ENCODE results near the gene GDF7. TPM values are rescaled to one million over a fixed set of nuclear protein-coding genes. Genes with fewer than 3 reads are reported as not detected.

GDF7 gene
- total RNA-seq, 1 donor from 2014 or later = under 0.01 TPM

GRCh38 chr2:20626392-20626697 is 40.6 kb upstream of the GDF7 start:
- DNase-seq (ENCODE audit: low read depth) = no peak
- Histone ChIP-seq H3K36me3 (ENCODE audit: control insufficient read depth, insufficient read depth, low read length) (peaks cover 11% of the 10 kb centered on the region), H3K4me3 (ENCODE audit: low read depth, low read length) (no peak overlapping the region), H3K27me3 (ENCODE audit: control insufficient read depth, insufficient read depth, low read length) (no peaks in the 10 kb centered on the region)
- TF ChIP-seq CTCF (IDR thresholded peaks at IDR 0.05; ENCODE audit: insufficient read depth, low read length, severe bottlenecking) = no peak
- no peak for FAIRE-seq

GRCh38 chr2:20626698-20627513 is 40.0 kb upstream of the GDF7 start:
- DNase-seq (ENCODE audit: low read depth) = no peak
- FAIRE-seq = no peak
- peaks cover 10% of the 10 kb centered on the region for H3K36me3 ChIP-seq (ENCODE audit: control insufficient read depth, insufficient read depth, low read length)
- H3K4me3 ChIP-seq (ENCODE audit: low read depth, low read length) = no peak overlapping the region
- TF ChIP-seq CTCF (IDR thresholded peaks at IDR 0.05; ENCODE audit: insufficient read depth, low read length, severe bottlenecking) = no peak
- H3K27me3 ChIP-seq (ENCODE audit: control insufficient read depth, insufficient read depth, low read length) = no peaks in the 10 kb centered on the region

- no peak for TF ChIP-seq CTCF (IDR thresholded peaks at IDR 0.05; ENCODE audit: insufficient read depth, low read length, severe bottlenecking)
- FAIRE-seq = no peak
- H3K4me3 ChIP-seq (ENCODE audit: low read depth, low read length) = no peak overlapping the region
- H3K36me3 ChIP-seq (ENCODE audit: control insufficient read depth, insufficient read depth, low read length) = peaks cover 10% of the 10 kb centered on the region
- no peak for DNase-seq (ENCODE audit: low read depth)
- H3K27me3 ChIP-seq (ENCODE audit: control insufficient read depth, insufficient read depth, low read length) = no peaks in the 10 kb centered on the region
Measured at GRCh38 chr2:20627712-20628380, 39.1 kb upstream of the GDF7 start.

- peaks cover 8% of the 10 kb centered on the region for H3K36me3 ChIP-seq (ENCODE audit: control insufficient read depth, insufficient read depth, low read length)
- no peak for TF ChIP-seq CTCF (IDR thresholded peaks at IDR 0.05; ENCODE audit: insufficient read depth, low read length, severe bottlenecking)
- FAIRE-seq = no peak
- no peak overlapping the region for H3K4me3 ChIP-seq (ENCODE audit: low read depth, low read length)
- H3K27me3 ChIP-seq (ENCODE audit: control insufficient read depth, insufficient read depth, low read length) = no peaks in the 10 kb centered on the region
- no peak for DNase-seq (ENCODE audit: low read depth)
Measured at GRCh38 chr2:20629181-20629580, 37.8 kb upstream of the GDF7 start.

GRCh38 chr2:20629581-20630171 is 37.3 kb upstream of the GDF7 start:
- no peak for TF ChIP-seq CTCF (IDR thresholded peaks at IDR 0.05; ENCODE audit: insufficient read depth, low read length, severe bottlenecking)
- peaks cover 6% of the 10 kb centered on the region for H3K36me3 ChIP-seq (ENCODE audit: control insufficient read depth, insufficient read depth, low read length)
- H3K4me3 ChIP-seq (ENCODE audit: low read depth, low read length) = no peak overlapping the region
- FAIRE-seq = no peak
- DNase-seq (ENCODE audit: low read depth) = no peak
- H3K27me3 ChIP-seq (ENCODE audit: control insufficient read depth, insufficient read depth, low read length) = no peaks in the 10 kb centered on the region
